ENCODE data around the gene RARA.

DNA sequence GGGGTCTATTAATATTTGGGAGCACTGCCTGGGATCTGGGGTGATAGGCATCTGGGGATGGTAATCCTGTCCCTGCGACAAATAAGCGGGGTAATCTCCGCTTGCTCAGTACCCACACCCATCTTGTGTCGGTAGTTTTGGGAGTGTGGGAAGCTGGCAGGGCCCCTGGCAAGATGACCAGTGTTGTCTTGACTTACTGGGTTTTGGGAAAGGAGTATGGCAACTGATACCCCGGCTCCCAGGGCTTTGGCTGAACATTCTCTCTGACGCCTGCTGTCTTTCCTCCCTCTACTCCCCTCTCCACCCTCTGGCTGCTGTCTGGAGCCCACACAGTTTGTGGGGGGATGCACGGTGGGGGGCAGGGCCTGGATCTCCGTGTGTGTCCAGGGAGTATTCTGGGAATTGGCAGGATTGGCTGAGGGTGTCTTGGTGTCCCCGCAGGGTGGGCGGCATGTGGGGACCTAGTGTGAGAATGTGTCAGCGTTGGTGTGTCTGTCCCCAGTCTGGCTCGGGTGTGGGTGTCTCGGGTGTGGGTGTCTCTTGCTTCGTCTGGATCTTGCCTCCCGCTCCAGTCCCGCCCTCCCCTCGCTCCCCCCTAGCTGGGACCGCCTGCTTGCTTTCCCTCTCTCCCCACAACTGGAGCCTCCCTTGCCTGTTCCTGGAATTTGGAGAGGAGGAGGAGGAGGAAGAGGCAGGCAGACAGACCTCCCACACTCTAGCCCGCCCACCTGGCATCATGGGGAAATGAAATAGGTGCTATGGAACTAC, 12.0 kb downstream of the RARA start:
- TF ChIP-seq ZNF544 (tag by site-specific recombination; IDR thresholded peaks at IDR 0.05) (no peak), ZFP41 (tag by site-specific recombination; IDR thresholded peaks at IDR 0.05; ENCODE audit: borderline replicate concordance) (no peak), GLIS1 (tag by site-specific recombination; IDR thresholded peaks at IDR 0.05) (peak; percentile 92), YY1 (tag by site-specific recombination; IDR thresholded peaks at IDR 0.05) (no peak), ZNF776 (tag by site-specific recombination; IDR thresholded peaks at IDR 0.05; ENCODE audit: borderline replicate concordance) (no peak), ZNF670 (tag by site-specific recombination; IDR thresholded peaks at IDR 0.05; ENCODE audit: low read depth) (no peak)
- TF ChIP-seq, protein P1, sequence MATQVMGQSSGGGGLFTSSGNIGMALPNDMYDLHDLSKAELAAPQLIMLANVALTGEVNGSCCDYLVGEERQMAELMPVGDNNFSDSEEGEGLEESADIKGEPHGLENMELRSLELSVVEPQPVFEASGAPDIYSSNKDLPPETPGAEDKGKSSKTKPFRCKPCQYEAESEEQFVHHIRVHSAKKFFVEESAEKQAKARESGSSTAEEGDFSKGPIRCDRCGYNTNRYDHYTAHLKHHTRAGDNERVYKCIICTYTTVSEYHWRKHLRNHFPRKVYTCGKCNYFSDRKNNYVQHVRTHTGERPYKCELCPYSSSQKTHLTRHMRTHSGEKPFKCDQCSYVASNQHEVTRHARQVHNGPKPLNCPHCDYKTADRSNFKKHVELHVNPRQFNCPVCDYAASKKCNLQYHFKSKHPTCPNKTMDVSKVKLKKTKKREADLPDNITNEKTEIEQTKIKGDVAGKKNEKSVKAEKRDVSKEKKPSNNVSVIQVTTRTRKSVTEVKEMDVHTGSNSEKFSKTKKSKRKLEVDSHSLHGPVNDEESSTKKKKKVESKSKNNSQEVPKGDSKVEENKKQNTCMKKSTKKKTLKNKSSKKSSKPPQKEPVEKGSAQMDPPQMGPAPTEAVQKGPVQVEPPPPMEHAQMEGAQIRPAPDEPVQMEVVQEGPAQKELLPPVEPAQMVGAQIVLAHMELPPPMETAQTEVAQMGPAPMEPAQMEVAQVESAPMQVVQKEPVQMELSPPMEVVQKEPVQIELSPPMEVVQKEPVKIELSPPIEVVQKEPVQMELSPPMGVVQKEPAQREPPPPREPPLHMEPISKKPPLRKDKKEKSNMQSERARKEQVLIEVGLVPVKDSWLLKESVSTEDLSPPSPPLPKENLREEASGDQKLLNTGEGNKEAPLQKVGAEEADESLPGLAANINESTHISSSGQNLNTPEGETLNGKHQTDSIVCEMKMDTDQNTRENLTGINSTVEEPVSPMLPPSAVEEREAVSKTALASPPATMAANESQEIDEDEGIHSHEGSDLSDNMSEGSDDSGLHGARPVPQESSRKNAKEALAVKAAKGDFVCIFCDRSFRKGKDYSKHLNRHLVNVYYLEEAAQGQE (tag by site-specific recombination; IDR thresholded peaks at IDR 0.05): no peak
- TF ChIP-seq, protein P2, sequence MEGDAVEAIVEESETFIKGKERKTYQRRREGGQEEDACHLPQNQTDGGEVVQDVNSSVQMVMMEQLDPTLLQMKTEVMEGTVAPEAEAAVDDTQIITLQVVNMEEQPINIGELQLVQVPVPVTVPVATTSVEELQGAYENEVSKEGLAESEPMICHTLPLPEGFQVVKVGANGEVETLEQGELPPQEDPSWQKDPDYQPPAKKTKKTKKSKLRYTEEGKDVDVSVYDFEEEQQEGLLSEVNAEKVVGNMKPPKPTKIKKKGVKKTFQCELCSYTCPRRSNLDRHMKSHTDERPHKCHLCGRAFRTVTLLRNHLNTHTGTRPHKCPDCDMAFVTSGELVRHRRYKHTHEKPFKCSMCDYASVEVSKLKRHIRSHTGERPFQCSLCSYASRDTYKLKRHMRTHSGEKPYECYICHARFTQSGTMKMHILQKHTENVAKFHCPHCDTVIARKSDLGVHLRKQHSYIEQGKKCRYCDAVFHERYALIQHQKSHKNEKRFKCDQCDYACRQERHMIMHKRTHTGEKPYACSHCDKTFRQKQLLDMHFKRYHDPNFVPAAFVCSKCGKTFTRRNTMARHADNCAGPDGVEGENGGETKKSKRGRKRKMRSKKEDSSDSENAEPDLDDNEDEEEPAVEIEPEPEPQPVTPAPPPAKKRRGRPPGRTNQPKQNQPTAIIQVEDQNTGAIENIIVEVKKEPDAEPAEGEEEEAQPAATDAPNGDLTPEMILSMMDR (tag by site-specific recombination; IDR thresholded peaks at IDR 0.05): no peak
